ENCODE measurements around the gene RNF130. TPM values are rescaled to one million over a fixed set of nuclear protein-coding genes. Genes with fewer than 3 reads are reported as not detected.

The RNF130 gene
- total RNA-seq, 4 donors from 2014 or later = 84.7 to 105 (median 98.5) TPM

- Histone ChIP-seq H3K4me1 (no peaks in the 10 kb centered on the region), H3K27me3 (no peaks in the 10 kb centered on the region), H3K4me3 (no peak overlapping the region), H3K27ac (no peak overlapping the region), H3K9me3 (no peaks in the 10 kb centered on the region), H3K36me3 (no peaks in the 10 kb centered on the region)
- no peak for TF ChIP-seq POLR2AphosphoS5 (IDR thresholded peaks at IDR 0.05)
- no peak for TF ChIP-seq POLR2A (IDR thresholded peaks at IDR 0.05)
- TF ChIP-seq CTCF (IDR thresholded peaks at IDR 0.05) = no peak
- no peak for TF ChIP-seq EP300 (IDR thresholded peaks at IDR 0.05)
- no peak for ATAC-seq
- 83% methylated on average over 4 of the region's 6 CpGs; no CpG with 5 or more reads in 1 of the 2 donors for WGBS, 2 donors (ENCODE audit: low coverage in 1 of 2)
These were observed 155.0 kb downstream of the RNF130 start for GRCh38 chr5:179916523-179916922.

- 87 to 99% methylated on average over 3 to 7 of the region's 10 CpGs for WGBS, 2 donors (ENCODE audit: low coverage in 1 of 2)
- no peak for ATAC-seq
- Histone ChIP-seq H3K4me3 (no peak overlapping the region), H3K9me3 (no peaks in the 10 kb centered on the region), H3K27me3 (no peaks in the 10 kb centered on the region), H3K4me1 (no peaks in the 10 kb centered on the region), H3K27ac (no peak overlapping the region), H3K36me3 (no peaks in the 10 kb centered on the region)
- TF ChIP-seq POLR2A (IDR thresholded peaks at IDR 0.05) (no peak), CTCF (IDR thresholded peaks at IDR 0.05) (no peak)
These were observed 156.1 kb downstream of the RNF130 start for GRCh38 chr5:179915406-179915935.

DNA sequence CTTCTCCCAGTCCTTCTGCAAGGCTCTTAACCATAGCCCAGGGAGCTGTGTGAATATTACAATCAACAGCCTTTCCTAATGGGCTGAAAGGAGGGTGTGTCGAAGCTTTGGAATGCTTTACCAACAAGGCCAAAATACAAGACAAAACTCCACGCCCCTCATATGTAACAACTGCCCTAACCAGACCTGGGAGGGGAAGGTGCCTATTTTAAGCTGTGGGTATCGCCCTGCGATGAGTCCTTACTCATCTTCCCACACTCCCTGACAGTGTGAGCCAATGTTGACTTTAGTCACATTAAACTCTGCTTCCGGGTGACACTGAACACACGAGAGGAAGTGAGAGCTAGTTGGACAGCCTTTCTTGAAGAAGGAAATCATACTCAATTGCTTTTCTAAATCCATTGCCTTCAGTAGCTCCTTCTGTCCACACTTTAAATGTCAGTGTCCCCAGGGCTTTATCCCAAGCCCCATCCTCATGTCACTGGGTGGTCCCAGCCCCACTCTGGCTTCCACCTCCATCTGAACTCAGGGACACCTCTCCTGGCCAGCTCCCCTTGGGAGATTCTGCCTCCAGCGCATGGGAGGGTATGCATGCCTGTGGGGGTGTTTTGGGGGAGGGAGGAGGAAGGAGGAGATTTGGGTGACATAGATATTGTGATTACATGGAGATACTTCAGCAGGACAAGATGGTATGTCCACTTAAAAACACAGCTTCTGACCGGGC, 157.4 kb downstream of the RNF130 start:
- TF ChIP-seq POLR2AphosphoS5 (IDR thresholded peaks at IDR 0.05) (no peak), POLR2A (IDR thresholded peaks at IDR 0.05) (no peak), EP300 (IDR thresholded peaks at IDR 0.05) (no peak)
- H3K4me1 ChIP-seq = no peaks in the 10 kb centered on the region
- no peak overlapping the region for H3K4me3 ChIP-seq
- ATAC-seq = peak; percentile 50
- no peaks in the 10 kb centered on the region for H3K27me3 ChIP-seq
- H3K27ac ChIP-seq = no peak overlapping the region
- 66% methylated on average over 5 to 6 of the region's 8 CpGs for WGBS, 2 donors (ENCODE audit: low coverage in 1 of 2)
- no peaks in the 10 kb centered on the region for H3K36me3 ChIP-seq
- no peaks in the 10 kb centered on the region for H3K9me3 ChIP-seq

GRCh38 chr5:179913461-179913860, 158.1 kb downstream of the RNF130 start:
- whole genome bisulfite sequencing, 2 donors (ENCODE audit: low coverage in 1 of 2) = 92 to 100% methylated on average over 1 to 6 of the region's 9 CpGs
- no peak for TF ChIP-seq POLR2AphosphoS5 (IDR thresholded peaks at IDR 0.05)
- no peak for TF ChIP-seq EP300 (IDR thresholded peaks at IDR 0.05)
- TF ChIP-seq CTCF (IDR thresholded peaks at IDR 0.05) = no peak
- TF ChIP-seq POLR2A (IDR thresholded peaks at IDR 0.05) = no peak
- no peaks in the 10 kb centered on the region for H3K36me3 ChIP-seq
- no peak overlapping the region for H3K27ac ChIP-seq
- peaks cover 0 to 4% (median 2%) of the 10 kb centered on the region in 3 donors for H3K4me1 ChIP-seq
- no peak for ATAC-seq
- H3K4me3 ChIP-seq = no peak overlapping the region
- H3K27me3 ChIP-seq = no peaks in the 10 kb centered on the region
- no peaks in the 10 kb centered on the region for H3K9me3 ChIP-seq

GRCh38 chr5:179912951-179913350, 158.6 kb downstream of the RNF130 start:
- WGBS, 2 donors (ENCODE audit: low coverage in 1 of 2) = 83% methylated on average over 6 of the region's 19 CpGs; no CpG with 5 or more reads in 1 of the 2 donors
- TF ChIP-seq EP300 (IDR thresholded peaks at IDR 0.05) (no peak), POLR2A (IDR thresholded peaks at IDR 0.05) (no peak), CTCF (IDR thresholded peaks at IDR 0.05) (no peak), POLR2AphosphoS5 (IDR thresholded peaks at IDR 0.05) (no peak)
- H3K9me3 ChIP-seq = no peaks in the 10 kb centered on the region
- H3K4me1 ChIP-seq = peaks cover 0 to 9% (median 6%) of the 10 kb centered on the region in 3 donors
- H3K27me3 ChIP-seq = no peaks in the 10 kb centered on the region
- no peaks in the 10 kb centered on the region for H3K36me3 ChIP-seq
- no peak overlapping the region for H3K4me3 ChIP-seq
- no peak for ATAC-seq
- no peak overlapping the region for H3K27ac ChIP-seq
